ENCODE data around the gene PPRC1.
A peak's percentile ranks its signal among the peaks of the same experiment; 100 is the strongest.

Gene PPRC1

GRCh38 chr10:102113956-102114857 lies 18.6 kb upstream of the PPRC1 start:
- no peak for DNase-seq (ENCODE audit: low spot score)
- no peak for TF ChIP-seq CTCF (IDR thresholded peaks at IDR 0.05; ENCODE audit: extremely low read depth, missing control alignments)

GRCh38 chr10:102114861-102115618 lies 17.8 kb upstream of the PPRC1 start:
- no peak for TF ChIP-seq CTCF (IDR thresholded peaks at IDR 0.05; ENCODE audit: extremely low read depth, missing control alignments)
- DNase-seq (ENCODE audit: low spot score): peak; percentile 93

- no peak for DNase-seq (ENCODE audit: low spot score)
- TF ChIP-seq CTCF (IDR thresholded peaks at IDR 0.05; ENCODE audit: extremely low read depth, missing control alignments): no peak
Observed at GRCh38 chr10:102115775-102116174, 17.1 kb upstream of the PPRC1 start.

GRCh38 chr10:102116656-102117055 lies 16.2 kb upstream of the PPRC1 start:
- no peak for DNase-seq (ENCODE audit: low spot score)
- no peak for TF ChIP-seq CTCF (IDR thresholded peaks at IDR 0.05; ENCODE audit: extremely low read depth, missing control alignments)

- no peak for TF ChIP-seq CTCF (IDR thresholded peaks at IDR 0.05; ENCODE audit: extremely low read depth, missing control alignments)
- DNase-seq (ENCODE audit: low spot score): no peak
Observed at GRCh38 chr10:102117391-102118159, 15.3 kb upstream of the PPRC1 start.

- no peak for TF ChIP-seq CTCF (IDR thresholded peaks at IDR 0.05; ENCODE audit: extremely low read depth, missing control alignments)
- DNase-seq (ENCODE audit: low spot score): no peak
Observed at GRCh38 chr10:102118867-102119266, 14.0 kb upstream of the PPRC1 start.
